ENCODE results near the gene CEP57L1. TPM values are rescaled to one million over a fixed set of nuclear protein-coding genes. Genes with fewer than 3 reads are reported as not detected.

CEP57L1 gene
- 8.6 TPM for total RNA-seq
- long read RNA-seq, partial matches to known transcripts: 2 of 6 reads
- long read RNA-seq, other reads (novel, unspliced or antisense): 3 of 6 reads

- no peaks in the 10 kb centered on the region for H3K9me3 ChIP-seq
- no peaks in the 10 kb centered on the region for H3K27me3 ChIP-seq (ENCODE audit: low read depth)
- intact Hi-C loops (cut with DNase I): no loop called here
- H3K27ac ChIP-seq: peak within 1 kb of the TSS; percentile 99
- DNase-seq: peak; percentile 98
- no peak for TF ChIP-seq CTCF (IDR thresholded peaks at IDR 0.05)
- ATAC-seq: peak; percentile 88 to 92
- H3K36me3 ChIP-seq: no peaks in the 10 kb centered on the region
- peaks cover 33% of the 10 kb centered on the region for H3K4me1 ChIP-seq
- H3K4me3 ChIP-seq: peak within 1 kb of the TSS; percentile 72
Observed at GRCh38 chr6:109095036-109095834, at the start of gene CEP57L1. CEP57L1 (plus strand) TSS chr6:109095507; CDS start chr6:109145222, 49,715 bp downstream.

- TF ChIP-seq CTCF (IDR thresholded peaks at IDR 0.05): no peak
- Histone ChIP-seq H3K27me3 (ENCODE audit: low read depth) (no peaks in the 10 kb centered on the region), H3K36me3 (no peaks in the 10 kb centered on the region), H3K4me3 (no peak overlapping the region), H3K9me3 (no peaks in the 10 kb centered on the region), H3K27ac (no peak overlapping the region), H3K4me1 (peaks cover 9% of the 10 kb centered on the region)
- DNase-seq (no peak), ATAC-seq (peak in 1 of 2 donors; percentile 45)
- intact Hi-C loops (cut with DNase I): no loop called here
Observed at GRCh38 chr6:109048176-109048575, 47.1 kb upstream of the CEP57L1 start.

GRCh38 chr6:109048670-109049415 lies 46.5 kb upstream of the CEP57L1 start:
- no peak for ATAC-seq
- H3K4me1 ChIP-seq: peaks cover 14% of the 10 kb centered on the region
- no peaks in the 10 kb centered on the region for H3K9me3 ChIP-seq
- H3K27me3 ChIP-seq (ENCODE audit: low read depth): no peaks in the 10 kb centered on the region
- no peak for TF ChIP-seq CTCF (IDR thresholded peaks at IDR 0.05)
- no peaks in the 10 kb centered on the region for H3K36me3 ChIP-seq
- no peak overlapping the region for H3K27ac ChIP-seq
- DNase-seq: no peak
- H3K4me3 ChIP-seq: no peak overlapping the region
- intact Hi-C loops (cut with DNase I): no loop called here

- no peak for TF ChIP-seq CTCF (IDR thresholded peaks at IDR 0.05)
- intact Hi-C loops (cut with DNase I): no loop called here
- H3K27ac ChIP-seq: no peak overlapping the region
- ATAC-seq (no peak), DNase-seq (no peak)
- peaks cover 14% of the 10 kb centered on the region for H3K4me1 ChIP-seq
- no peaks in the 10 kb centered on the region for H3K27me3 ChIP-seq (ENCODE audit: low read depth)
- no peak overlapping the region for H3K4me3 ChIP-seq
- H3K9me3 ChIP-seq: no peaks in the 10 kb centered on the region
- H3K36me3 ChIP-seq: no peaks in the 10 kb centered on the region
Observed at GRCh38 chr6:109050012-109050411, 45.3 kb upstream of the CEP57L1 start.

GRCh38 chr6:109050447-109051102 lies 44.7 kb upstream of the CEP57L1 start:
- DNase-seq: no peak
- no peaks in the 10 kb centered on the region for H3K27me3 ChIP-seq (ENCODE audit: low read depth)
- no peak overlapping the region for H3K27ac ChIP-seq
- peaks cover 14% of the 10 kb centered on the region for H3K4me1 ChIP-seq
- H3K9me3 ChIP-seq: no peaks in the 10 kb centered on the region
- no peak overlapping the region for H3K4me3 ChIP-seq
- TF ChIP-seq CTCF (IDR thresholded peaks at IDR 0.05): no peak
- no peak for ATAC-seq
- no peaks in the 10 kb centered on the region for H3K36me3 ChIP-seq
- intact Hi-C loops (cut with DNase I): no loop called here

Measured in lower lobe of right lung (tissue), 2 donors.